Nucleus accumbens (tissue), 56 donors: Measurements from ENCODE around the gene CFP.
"Not testable (repeated sequence)": the region's sequence is repeated elsewhere in the genome, so short reads cannot be mapped to it uniquely, and the experiment has no call there.

Experiments
- DNase-seq, 56 donors: peaks; one replicate each; lab custom pipeline; 2025; lab: John Stamatoyannopoulos, UW

CFP gene

GRCh38 chrX:47629419-47630200 is at the start of gene CFP:
Gene CFP, minus strand, starts transcription at chrX:47629930. Its CDS starts 86 bp downstream, at chrX:47629844.
- DNase-seq = no peak

- DNase-seq = not testable (repeated sequence)
Observed at GRCh38 chrX:47675959-47676859, 46.5 kb upstream of the CFP start.

DNA sequence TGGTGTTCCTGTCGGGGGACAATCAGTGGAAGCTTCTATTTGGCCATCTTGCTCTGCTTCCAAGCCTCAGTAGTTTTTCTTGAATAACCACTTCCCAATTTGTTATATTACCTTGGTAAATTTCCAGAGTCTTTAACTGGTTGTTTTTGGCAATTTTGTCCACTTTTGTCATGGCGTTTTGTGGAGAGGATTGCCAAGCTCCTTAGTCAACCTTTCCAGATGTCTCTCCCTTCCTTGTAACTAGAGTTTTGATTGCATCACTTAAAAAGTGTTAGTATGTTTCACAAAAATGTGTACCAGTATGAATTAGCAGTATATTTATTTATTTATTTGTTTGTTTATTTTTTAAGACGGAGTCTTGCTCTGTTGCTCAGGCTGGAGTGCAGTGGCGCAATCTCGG is 45.0 kb upstream of the CFP start:
- DNase-seq = no peak

- DNase-seq = not testable (repeated sequence)
Observed at GRCh38 chrX:47665797-47666196, 36.1 kb upstream of the CFP start.

GRCh38 chrX:47664737-47665136 is 35.0 kb upstream of the CFP start:
- DNase-seq = no peak

DNA sequence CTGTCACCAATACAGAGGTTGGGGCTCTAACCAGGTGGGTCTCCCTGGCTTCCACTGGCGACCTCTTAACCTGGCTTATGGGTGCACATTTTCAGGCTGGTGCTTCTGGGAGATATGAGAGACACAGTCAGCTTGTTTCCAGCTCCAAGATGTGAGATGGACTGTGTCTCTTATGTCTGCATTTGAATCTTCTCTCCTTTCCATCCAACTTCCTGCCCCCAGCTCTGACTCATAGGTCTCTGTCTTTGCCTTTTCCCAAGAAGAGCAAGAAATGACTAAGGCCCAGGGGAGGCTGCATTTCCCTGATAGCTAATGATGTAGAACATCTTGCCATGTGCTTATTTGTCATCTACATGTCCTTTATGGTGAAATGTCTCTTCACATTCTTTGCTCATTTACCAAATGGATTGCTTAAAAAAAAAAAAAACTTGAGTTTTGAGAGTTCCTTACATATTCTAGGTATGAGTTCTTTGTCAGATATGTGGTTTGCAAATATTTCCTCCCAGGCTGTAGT is 32.5 kb upstream of the CFP start:
- peak in 8 of 56 donors; percentile 0 to 32 (median 4) for DNase-seq

DNA sequence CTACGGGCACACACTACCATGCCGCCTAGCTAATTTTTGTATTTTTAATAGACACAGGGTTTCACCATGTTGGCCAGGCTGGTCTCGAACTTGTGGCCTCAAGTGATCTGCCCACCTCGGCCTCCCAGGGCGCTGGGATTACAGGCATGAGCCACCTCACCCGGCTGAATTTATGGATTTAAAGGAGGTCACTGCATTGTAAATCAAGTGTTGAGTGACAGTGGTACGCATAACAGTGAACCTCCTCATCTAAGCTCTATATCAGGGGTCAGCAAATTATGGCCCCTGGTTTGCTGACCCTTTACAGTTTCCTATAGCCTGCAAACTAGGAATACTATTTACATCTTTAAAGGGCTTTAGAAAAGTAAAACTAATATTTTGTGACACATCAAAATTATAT is 31.8 kb upstream of the CFP start:
- no peak for DNase-seq

DNA sequence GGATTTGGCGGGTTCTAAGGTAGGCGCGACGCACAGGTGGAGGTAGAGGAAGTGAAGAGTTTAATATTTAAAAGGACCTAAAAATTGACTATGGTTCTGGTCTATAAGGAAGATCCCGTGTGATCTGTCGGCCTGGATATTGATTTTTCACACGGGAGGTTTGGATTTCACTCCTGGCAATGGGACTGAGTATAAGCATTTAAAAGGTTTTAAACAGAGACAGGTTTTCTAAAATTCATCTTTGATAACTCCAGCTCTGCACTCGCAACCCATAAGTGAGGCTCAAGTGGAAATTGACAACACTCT is 29.6 kb upstream of the CFP start:
- DNase-seq = no peak

DNA sequence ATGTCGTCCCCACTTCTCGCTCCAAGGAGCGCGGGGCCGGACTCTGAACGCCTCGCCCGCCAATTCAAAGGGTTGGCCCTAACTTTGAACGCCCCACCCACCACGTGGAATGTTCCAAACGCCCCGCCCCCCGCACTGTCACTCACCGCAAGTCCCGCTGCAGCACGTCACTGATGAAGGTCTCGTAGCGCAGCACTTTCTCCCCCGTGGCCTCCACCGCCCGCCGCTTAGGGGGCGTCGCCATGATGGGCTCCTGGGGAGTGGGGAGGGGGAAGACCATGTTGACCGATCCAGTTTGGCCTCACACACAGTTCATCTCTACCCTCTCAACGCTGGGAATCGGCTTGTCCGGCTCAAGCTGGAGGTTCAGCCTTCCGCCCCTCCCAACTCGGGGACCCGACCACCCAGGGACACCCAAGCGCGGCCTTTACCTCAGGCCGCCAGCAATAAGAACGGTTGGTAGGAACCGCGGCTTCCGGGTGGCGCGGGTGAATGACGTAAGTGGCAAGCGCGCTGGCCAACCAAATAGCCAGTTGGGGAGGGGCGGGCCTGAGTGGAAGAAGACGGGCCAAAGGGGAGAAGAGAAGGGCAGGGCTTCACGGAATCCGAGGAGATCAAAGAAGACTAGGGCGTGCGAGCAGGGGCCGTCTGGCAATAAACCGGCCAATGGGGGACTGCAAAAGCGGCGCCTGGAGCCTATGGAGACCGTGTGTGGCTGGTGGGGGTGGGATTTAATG is 29.1 kb upstream of the CFP start, which contains the start of gene UXT:
Gene UXT, minus strand, starts transcription at position 497 of the 737 bp plus-strand sequence. Its CDS starts 253 bp downstream, at position 244.
- DNase-seq = peak; percentile 37 to 93 (median 82)

DNA sequence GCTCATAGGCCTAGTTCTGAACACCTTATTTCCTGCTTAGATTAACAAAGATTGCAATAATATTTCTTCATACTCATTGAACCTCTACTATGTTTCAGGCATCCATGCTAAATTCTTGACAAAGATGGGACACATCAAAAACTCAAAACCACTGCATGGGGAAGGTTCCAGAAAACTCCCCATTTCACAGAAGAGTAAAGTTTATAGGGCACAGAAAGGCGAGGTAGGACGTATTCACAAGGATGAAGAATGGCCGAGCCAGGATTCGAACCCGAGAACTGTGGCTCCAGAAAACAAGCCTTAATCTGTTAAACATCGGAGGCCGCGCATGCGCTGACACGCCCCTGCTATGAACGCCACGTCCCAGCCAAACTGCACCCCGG is 28.6 kb upstream of the CFP start:
- DNase-seq = no peak

DNA sequence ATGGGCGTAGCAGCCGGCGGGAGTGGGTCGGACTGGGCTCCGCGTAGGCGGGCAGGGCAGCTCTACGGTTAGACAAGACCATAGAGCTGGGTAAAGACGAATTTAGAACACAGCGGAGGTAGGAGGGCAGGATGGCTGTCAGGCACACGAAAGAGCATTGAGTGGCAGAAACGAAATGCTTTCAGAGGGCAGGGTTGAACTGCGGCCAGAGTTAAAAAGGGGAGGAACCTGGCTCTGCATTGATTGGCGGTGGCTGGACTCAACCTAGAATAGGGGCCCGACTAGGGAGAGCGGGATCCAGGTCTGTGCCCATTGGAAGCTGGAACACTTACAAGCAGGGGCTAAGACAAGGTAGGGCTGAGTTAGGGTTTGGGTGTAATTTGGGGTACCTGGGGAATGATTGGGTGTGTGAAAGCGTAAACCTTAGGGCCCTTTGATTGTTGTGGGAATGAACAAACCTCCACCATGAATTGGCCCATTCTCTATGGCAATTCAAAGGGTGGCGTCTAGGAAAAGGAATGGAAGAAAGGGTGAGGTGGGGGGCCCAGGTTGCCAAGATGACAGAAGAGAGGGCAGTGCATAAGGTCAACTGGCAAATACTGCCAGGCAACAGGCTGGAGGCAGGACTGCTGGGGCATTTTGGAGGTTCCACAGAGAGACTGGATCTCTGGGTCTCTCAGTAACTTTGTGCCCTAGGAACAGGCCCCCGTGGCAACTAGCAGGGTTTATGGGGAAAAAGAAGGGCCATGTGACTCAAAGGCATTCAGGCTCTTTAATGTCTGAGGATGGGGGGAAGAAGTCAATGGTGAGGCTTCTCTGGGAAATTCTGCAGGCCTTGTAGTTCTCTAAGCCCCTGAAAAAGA is 21.5 kb upstream of the CFP start:
- no peak for DNase-seq

- DNase-seq = peak; percentile 39 to 98 (median 94)
Observed at GRCh38 chrX:47650164-47651042, 20.7 kb upstream of the CFP start, which contains the start of gene ELK1. Gene ELK1, minus strand, starts transcription at chrX:47650563. Its CDS starts 9,122 bp downstream, at chrX:47641441.

DNA sequence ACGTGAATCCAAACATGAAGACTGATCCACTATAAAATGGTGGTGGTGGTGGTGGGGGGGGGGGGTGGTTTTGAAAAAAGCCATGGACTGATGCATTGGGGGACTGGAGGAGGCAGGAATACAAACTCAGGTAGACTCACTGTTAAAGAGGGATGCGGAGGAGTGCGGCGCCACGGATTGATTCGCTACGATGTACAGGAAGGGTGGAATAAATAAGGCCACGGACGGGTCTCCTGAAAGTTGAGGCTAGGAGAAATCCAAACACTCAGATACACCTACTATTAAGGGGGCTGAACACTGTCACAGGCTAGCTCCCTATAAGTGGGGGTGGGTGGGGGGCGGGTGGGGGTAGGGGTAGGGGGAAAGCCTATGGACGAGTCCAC is 20.0 kb upstream of the CFP start:
- peak in 1 of 56 donors; percentile 13 for DNase-seq

- no peak for DNase-seq
Observed at GRCh38 chrX:47649271-47649670, 19.5 kb upstream of the CFP start.

GRCh38 chrX:47648376-47648775 is 18.6 kb upstream of the CFP start:
- no peak for DNase-seq

- no peak for DNase-seq
Observed at GRCh38 chrX:47646636-47647035, 16.9 kb upstream of the CFP start.

- DNase-seq = no peak
Observed at GRCh38 chrX:47645530-47645929, 15.8 kb upstream of the CFP start.

GRCh38 chrX:47644557-47645091 is 14.9 kb upstream of the CFP start:
- peak in 11 of 56 donors; percentile 0 to 44 (median 3) for DNase-seq
